ENCODE data around the gene NUMBL.
A peak's percentile ranks its signal among the peaks of the same experiment; 100 is the strongest.

Gene NUMBL

DNA sequence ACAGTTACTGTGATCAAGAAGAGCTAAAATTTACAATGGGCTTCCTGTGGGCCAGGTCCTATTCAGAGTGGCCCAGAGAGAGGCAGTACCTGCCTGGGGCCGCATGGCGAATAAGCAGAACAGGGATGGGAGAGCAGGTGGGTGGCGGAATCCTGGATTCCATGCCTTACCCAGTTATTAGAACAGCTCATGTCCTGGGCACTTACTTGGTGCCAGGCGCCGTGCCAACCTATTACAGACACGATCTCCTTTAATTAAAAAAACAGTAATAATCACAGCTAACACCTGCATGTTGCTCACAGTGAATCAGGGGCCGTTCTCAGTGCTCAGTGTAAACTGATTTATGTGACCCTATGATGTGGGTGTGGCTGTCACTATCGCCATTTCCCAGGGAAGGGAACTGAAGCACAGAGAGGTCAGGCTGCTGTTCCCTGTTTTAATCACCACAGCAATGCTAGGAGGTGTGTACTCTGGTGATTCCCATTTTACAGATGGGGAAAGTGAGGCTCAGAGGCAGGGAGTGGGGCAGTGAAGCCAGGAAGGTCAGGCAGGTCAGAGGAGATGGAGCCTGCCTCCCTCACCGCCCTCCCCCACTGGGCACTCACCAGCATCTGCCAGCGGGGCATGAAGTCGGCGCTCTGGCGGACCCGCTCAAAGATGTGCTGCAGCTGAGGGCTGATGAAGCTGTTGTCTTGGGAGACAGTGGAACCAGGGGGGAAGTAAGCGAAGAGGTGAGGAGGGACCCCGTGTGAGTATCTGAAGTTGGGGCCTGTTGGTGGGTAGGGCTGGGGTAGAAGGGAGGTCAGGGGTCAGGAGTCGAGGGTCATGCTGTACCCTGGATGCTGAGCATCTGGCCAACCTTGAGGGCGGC is 14.3 kb upstream of the NUMBL start:
- TF ChIP-seq ZNF274 (IDR thresholded peaks at IDR 0.05; ENCODE audit: low read depth, low read length) = no peak
- no peak overlapping the region for H3K4me3 ChIP-seq (ENCODE audit: low read length)

DNA sequence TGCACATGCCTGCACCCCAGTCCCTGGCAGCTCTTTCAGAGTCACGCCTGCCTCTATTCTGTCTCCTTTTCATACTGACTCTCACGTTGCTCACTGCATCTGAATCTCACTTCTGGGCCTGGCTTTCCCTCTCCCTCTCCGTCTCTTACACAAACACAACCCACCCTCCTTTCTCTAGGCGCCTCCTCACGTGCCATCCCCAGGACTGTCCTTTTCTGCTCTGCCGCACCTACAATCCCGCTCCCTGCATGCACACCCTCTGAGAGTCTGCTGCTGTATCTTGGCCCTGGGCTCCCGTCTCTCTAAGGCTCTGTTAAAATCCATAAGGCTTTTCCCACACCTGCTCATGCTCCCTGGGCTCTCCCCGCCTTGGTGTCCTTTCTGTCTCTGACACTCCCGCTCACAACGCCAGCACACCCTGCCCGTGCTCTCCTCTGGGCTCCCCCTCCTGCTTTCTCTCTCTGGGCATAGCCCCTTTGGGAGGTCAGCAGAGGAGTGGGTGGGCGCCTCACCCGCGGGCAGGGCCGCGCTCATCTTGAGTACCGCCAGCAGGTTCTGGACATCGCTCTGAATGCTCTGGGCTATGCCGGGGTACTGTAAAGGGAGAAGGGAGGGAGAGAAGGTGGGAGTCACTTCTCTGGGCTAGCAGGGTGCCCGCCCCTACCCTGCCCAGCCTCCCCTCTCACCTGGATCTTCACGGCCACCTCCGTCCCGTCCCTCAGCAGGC is 12.7 kb upstream of the NUMBL start:
- H3K4me3 ChIP-seq (ENCODE audit: low read length) = no peak overlapping the region
- no peak for TF ChIP-seq ZNF274 (IDR thresholded peaks at IDR 0.05; ENCODE audit: low read depth, low read length)

GRCh38 chr19:40702337-40703012 is 12.0 kb upstream of the NUMBL start:
- no peak for TF ChIP-seq ZNF274 (IDR thresholded peaks at IDR 0.05; ENCODE audit: low read depth, low read length)
- no peak overlapping the region for H3K4me3 ChIP-seq (ENCODE audit: low read length)

GRCh38 chr19:40701758-40702157 is 11.3 kb upstream of the NUMBL start:
- no peak for TF ChIP-seq ZNF274 (IDR thresholded peaks at IDR 0.05; ENCODE audit: low read depth, low read length)
- no peak overlapping the region for H3K4me3 ChIP-seq (ENCODE audit: low read length)

DNA sequence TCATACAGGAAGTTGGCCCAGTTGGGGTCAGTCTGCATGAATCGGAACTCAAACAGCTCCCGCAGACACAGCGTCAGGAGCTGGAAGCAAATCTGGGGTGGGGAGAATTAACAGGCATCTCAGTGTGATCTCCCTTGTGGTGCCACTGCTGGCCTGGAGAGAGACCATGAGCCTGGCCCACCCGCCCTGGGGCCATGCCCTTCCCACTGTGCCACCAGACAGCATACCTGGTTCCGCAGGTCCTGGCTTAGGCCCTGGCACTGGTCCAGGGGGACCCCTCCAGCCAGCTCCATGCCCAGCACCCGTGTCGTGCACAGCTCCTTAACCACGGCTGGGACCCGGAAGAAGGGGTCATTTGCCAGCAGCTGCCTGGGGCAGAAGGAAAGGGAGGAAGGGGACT is 9.6 kb upstream of the NUMBL start:
- TF ChIP-seq ZNF274 (IDR thresholded peaks at IDR 0.05; ENCODE audit: low read depth, low read length) = no peak
- H3K4me3 ChIP-seq (ENCODE audit: low read length) = no peak overlapping the region

DNA sequence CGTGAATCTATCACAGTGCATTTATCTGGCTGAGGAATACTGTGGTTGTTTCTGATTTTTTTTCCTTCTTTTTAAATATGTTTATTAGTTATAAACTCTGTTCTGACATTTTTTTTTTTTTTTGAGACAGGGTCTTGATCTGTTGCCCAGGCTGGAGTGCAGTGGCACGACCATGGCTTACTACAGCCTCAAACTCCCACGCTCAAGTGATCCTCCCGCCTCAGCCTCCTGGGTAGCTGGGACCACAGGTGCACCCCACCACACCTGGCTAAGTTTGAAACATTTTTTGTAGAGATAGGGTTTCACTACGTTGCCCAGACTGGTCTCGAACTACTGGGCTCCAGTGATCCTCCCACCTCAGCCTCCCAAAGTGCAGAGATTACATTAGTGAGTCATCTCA is 6.6 kb upstream of the NUMBL start:
- no peak overlapping the region for H3K4me3 ChIP-seq (ENCODE audit: low read length)
- TF ChIP-seq ZNF274 (IDR thresholded peaks at IDR 0.05; ENCODE audit: low read depth, low read length) = no peak

GRCh38 chr19:40695881-40696280 is 5.4 kb upstream of the NUMBL start:
- no peak overlapping the region for H3K4me3 ChIP-seq (ENCODE audit: low read length)
- no peak for TF ChIP-seq ZNF274 (IDR thresholded peaks at IDR 0.05; ENCODE audit: low read depth, low read length)

- H3K4me3 ChIP-seq (ENCODE audit: low read length) = no peak overlapping the region
- no peak for TF ChIP-seq ZNF274 (IDR thresholded peaks at IDR 0.05; ENCODE audit: low read depth, low read length)
Measured at GRCh38 chr19:40693896-40694295, 3.4 kb upstream of the NUMBL start.

- H3K4me3 ChIP-seq (ENCODE audit: low read length) = no peak overlapping the region
Measured at GRCh38 chr19:40693150-40693788, 2.8 kb upstream of the NUMBL start.

DNA sequence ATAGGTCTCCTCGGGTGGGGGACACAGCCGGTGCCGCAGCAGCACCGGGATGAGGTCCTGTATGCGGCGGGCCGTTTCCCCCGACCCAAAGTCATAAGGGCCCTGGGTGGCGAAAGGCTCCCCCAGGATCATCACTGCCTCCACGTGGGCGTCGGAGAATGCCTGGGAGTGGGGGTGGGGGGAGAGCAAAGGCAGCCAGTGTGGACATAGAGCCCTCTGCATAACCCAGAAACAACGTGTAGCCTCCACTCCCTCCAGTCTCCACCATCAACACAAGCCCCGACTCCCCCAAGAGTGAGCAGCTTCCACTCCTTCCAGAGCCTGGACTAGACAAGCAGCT is 1.7 kb upstream of the NUMBL start:
- TF ChIP-seq ZNF274 (IDR thresholded peaks at IDR 0.05; ENCODE audit: low read depth, low read length) = no peak
- H3K4me3 ChIP-seq (ENCODE audit: low read length) = no peak overlapping the region

More at GRCh38 chr19:40693150-40693788, 2.8 kb upstream of the NUMBL start:
- no peak for TF ChIP-seq ZNF274 (IDR thresholded peaks at IDR 0.05; ENCODE audit: low read depth, low read length)

- no peak for TF ChIP-seq ZNF274 (IDR thresholded peaks at IDR 0.05; ENCODE audit: low read depth, low read length)
- H3K4me3 ChIP-seq (ENCODE audit: low read length) = no peak overlapping the region
Measured at GRCh38 chr19:40691421-40692211, 1.2 kb upstream of the NUMBL start.

DNA sequence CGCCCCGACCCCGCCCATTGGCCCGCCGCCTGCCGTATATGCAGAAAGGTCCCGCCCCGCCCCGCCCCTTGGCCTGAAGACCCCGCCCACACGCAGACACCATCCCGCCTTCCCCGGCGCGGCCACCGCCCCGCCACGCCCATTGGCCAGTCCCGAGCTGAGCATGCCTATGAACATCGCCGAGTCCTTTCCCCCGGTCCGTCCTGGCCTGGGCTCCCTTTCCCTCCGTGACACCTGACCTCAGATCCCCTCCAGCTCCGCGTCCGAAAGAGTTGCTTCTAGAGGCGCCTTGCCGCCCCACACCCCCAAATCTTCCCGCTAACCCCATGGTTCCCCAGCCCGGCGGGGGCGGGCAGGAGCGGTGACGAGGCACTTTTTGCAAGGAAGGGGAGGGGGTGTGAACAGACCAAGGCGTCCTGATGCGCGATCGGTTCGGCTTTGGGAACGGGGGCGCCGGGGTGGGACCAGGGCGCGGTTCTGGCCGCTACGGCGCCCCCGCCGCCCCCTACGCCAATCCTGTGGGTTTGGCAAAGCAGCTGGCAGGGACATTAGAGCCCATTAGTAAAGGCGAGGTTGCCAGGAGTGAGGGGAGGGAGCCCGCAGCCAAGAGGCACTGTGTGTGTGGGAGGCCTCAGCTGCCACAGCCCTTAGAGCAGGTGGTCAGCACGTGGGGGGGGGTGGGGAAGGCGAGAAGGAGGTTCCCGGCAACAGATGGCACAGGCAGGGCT is 406 bp upstream of the NUMBL start:
- peak overlapping the region; percentile 72 for H3K4me3 ChIP-seq (ENCODE audit: low read length)
- no peak for TF ChIP-seq ZNF274 (IDR thresholded peaks at IDR 0.05; ENCODE audit: low read depth, low read length)

All from GM08714 (cell line).